A673 (cell line): ENCODE results near the gene ORM2. TPM values are rescaled to one million over a fixed set of nuclear protein-coding genes. Genes with fewer than 3 reads are reported as not detected.

Source experiments
- BruUV-seq: library from RNA; stranded (reverse); fragments of 400-500 nt; replicated peaks from 2 replicates; lab custom pipeline; 2021; lab: Mats Ljungman, UMichigan
- CTCF ChIA-PET: fragments of 300-600 bp; sonication (Branson Sonifier 250); formaldehyde crosslinking; loops from one replicate; lab custom pipeline; 2022; ENCODE audit warnings: antibody characterized with exemption; lab: Charles Lee
- POLR2A ChIA-PET: fragments of 300-600 bp; sonication (Branson Sonifier 250); formaldehyde crosslinking; loops from one replicate; lab custom pipeline; 2022; ENCODE audit warnings: antibody characterized with exemption; ENCODE audit not compliant: low non-redundant PET; lab: Charles Lee
- DNase-seq: peaks from one replicate; pipeline ENCODE4 v3.0.0-alpha.2; 2015; ENCODE audit warnings: low spot score
- H3K27ac ChIP-seq: fragments of 200-600 bp; sonication (generic); 2 replicates; pipeline ENCODE4 v1.5.1; 2016; ENCODE audit warnings: mixed run types, low read depth, mild to moderate bottlenecking, mixed read lengths, antibody characterized with exemption, low read length; ENCODE audit not compliant: poor library complexity, severe bottlenecking
- H3K27me3 ChIP-seq: fragments of 200-600 bp; sonication (generic); replicated peaks from 2 replicates; pipeline ENCODE4 v1.6.1; 2017; ENCODE audit warnings: mixed run types, low read depth, mild to moderate bottlenecking, mixed read lengths, antibody characterized with exemption, low read length; ENCODE audit not compliant: insufficient read depth, poor library complexity
- H3K36me3 ChIP-seq: fragments of 200-600 bp; sonication (generic); 2 replicates; pipeline ENCODE4 v1.6.1; 2016; ENCODE audit warnings: mixed run types, mild to moderate bottlenecking, mixed read lengths, antibody characterized with exemption, low read length; ENCODE audit not compliant: insufficient read depth, poor library complexity, severe bottlenecking
- H3K4me1 ChIP-seq: fragments of 200-600 bp; sonication (generic); 2 replicates; pipeline ENCODE4 v1.6.1; 2017; ENCODE audit warnings: mixed run types, mild to moderate bottlenecking, mixed read lengths, antibody characterized with exemption, low read length; ENCODE audit not compliant: insufficient read depth, poor library complexity, severe bottlenecking
- H3K4me3 ChIP-seq: fragments of 200-600 bp; sonication (generic); 2 replicates; pipeline ENCODE4 v1.5.1; 2016; ENCODE audit warnings: low read depth, mixed run types, mild to moderate bottlenecking, mixed read lengths, low read length; ENCODE audit not compliant: poor library complexity, severe bottlenecking
- H3K9me3 ChIP-seq: fragments of 200-600 bp; sonication (generic); 2 replicates; pipeline ENCODE4 v1.6.1; 2016; ENCODE audit warnings: mixed run types, low read depth, mild to moderate bottlenecking, mixed read lengths, antibody characterized with exemption, low read length; ENCODE audit not compliant: poor library complexity, severe bottlenecking
- EZH2 ChIP-seq: fragments of 200-600 bp; sonication (generic); IDR thresholded peaks from 2 replicates; pipeline ENCODE4 v1.6.1; 2017; ENCODE audit warnings: borderline replicate concordance, low read depth, mild to moderate bottlenecking, mixed read lengths, antibody characterized with exemption, low read length; ENCODE audit not compliant: poor library complexity, severe bottlenecking
- intact Hi-C: fragments of 100-400 bp; cut with micrococcal nuclease; formaldehyde crosslinking; loops from one replicate; pipeline ENCODE4 v1.10.0; 2022; ENCODE audit not compliant: unreplicated experiment
- total RNA-seq: library from RNA; stranded (reverse); gene quantifications from 2 replicates; pipeline ENCODE4 v1.2.3, GENCODE V29; 2021
- TF ChIP-seq, protein P1 (sequence below): fragments of 300-800, 200-600 bp; sonication (generic); conservative IDR thresholded peaks from 2 replicates; pipeline ENCODE4 v1.5.1; 2017; ENCODE audit warnings: low read depth, mild to moderate bottlenecking, antibody characterized with exemption, low read length, moderate library complexity, mixed read lengths

ORM2 gene
- total RNA-seq, 1 experiment from 2014 or later: not detected

DNA sequence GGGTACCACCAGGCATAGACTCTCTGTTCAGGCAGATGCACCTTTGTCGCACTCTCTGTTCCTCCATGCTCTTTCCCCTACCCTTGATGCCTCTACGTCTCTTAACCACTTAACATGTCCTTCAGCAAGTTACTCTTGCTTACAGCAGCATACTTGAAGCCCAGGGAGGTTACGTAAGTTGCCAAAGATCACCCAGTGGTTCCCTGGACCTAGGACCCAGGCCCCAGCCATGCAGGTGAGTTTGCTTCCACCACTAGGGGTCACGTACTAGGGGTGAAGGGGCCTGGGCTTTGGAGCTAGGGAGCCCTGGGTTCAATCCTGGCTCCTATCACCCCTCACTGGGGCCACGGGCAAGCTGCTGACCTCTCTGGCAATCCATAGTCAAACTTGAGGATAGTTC, 49.2 kb downstream of the ORM2 start:
- Histone ChIP-seq H3K27ac (no peak overlapping the region), H3K9me3 (no peaks in the 10 kb centered on the region), H3K27me3 (no peaks in the 10 kb centered on the region), H3K4me3 (no peak overlapping the region), H3K4me1 (peaks cover 8% of the 10 kb centered on the region), H3K36me3 (peaks cover 24% of the 10 kb centered on the region)
- no TSS peak for BruUV-seq
- intact Hi-C loops: loop anchor here (5.0 kb wide), 1 partner anchor 48 kb away; no protein-coding TSS in a partner anchor
- CTCF ChIA-PET: no interaction called here
- TF ChIP-seq EZH2: no peak
- TF ChIP-seq, protein P1, sequence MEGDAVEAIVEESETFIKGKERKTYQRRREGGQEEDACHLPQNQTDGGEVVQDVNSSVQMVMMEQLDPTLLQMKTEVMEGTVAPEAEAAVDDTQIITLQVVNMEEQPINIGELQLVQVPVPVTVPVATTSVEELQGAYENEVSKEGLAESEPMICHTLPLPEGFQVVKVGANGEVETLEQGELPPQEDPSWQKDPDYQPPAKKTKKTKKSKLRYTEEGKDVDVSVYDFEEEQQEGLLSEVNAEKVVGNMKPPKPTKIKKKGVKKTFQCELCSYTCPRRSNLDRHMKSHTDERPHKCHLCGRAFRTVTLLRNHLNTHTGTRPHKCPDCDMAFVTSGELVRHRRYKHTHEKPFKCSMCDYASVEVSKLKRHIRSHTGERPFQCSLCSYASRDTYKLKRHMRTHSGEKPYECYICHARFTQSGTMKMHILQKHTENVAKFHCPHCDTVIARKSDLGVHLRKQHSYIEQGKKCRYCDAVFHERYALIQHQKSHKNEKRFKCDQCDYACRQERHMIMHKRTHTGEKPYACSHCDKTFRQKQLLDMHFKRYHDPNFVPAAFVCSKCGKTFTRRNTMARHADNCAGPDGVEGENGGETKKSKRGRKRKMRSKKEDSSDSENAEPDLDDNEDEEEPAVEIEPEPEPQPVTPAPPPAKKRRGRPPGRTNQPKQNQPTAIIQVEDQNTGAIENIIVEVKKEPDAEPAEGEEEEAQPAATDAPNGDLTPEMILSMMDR: no peak
- POLR2A ChIA-PET: no interaction called here
- DNase-seq: no peak

Other genes starting within 250 kb of the ORM2 start
- gene KIF12, start 230.6 kb upstream of the ORM2 start, total RNA-seq: not detected in 2 replicates
- gene COL27A1, start 174.3 kb upstream of the ORM2 start, total RNA-seq: 37.0 and 37.6 TPM in 2 replicates
- not detected in 2 replicates for gene ORM1, start 6.8 kb upstream of the ORM2 start, total RNA-seq
- gene AKNA, start 58.1 kb downstream of the ORM2 start, total RNA-seq: 20.4 and 28.8 TPM in 2 replicates
- 9.1 and 11.5 TPM in 2 replicates for gene WHRN, start 175.6 kb downstream of the ORM2 start, total RNA-seq